ENCODE data around the gene RNF220.
"Not testable (repeated sequence)": the region's sequence is repeated elsewhere in the genome, so short reads cannot be mapped to it uniquely, and the experiment has no call there.

Gene RNF220

DNA sequence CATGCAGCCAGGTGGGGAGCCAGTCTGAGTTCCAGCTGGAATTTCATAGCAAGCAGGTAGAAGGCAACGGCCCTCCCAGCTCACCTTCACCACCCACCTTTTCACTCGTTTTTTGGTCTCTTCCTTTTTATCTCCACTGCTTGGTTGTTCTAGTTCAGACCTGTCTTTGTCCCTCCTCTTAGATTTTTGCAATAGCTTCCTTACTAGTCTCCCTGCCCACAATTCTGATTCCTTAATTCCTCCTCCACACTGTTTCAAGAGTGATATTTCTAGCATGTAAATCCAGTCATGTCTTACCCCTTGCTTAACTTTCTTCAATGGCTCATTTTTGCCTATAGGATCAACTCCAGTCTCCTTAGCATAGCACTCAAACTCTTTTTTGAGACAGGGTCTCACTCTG, 149.7 kb downstream of the RNF220 start:
- in situ Hi-C loops (cut with MboI; ENCODE audit: low pct_unique_long_range_greater_than_20kb, low sequenced_read_pairs, unreplicated experiment): no loop called here
- TF ChIP-seq, protein P1, sequence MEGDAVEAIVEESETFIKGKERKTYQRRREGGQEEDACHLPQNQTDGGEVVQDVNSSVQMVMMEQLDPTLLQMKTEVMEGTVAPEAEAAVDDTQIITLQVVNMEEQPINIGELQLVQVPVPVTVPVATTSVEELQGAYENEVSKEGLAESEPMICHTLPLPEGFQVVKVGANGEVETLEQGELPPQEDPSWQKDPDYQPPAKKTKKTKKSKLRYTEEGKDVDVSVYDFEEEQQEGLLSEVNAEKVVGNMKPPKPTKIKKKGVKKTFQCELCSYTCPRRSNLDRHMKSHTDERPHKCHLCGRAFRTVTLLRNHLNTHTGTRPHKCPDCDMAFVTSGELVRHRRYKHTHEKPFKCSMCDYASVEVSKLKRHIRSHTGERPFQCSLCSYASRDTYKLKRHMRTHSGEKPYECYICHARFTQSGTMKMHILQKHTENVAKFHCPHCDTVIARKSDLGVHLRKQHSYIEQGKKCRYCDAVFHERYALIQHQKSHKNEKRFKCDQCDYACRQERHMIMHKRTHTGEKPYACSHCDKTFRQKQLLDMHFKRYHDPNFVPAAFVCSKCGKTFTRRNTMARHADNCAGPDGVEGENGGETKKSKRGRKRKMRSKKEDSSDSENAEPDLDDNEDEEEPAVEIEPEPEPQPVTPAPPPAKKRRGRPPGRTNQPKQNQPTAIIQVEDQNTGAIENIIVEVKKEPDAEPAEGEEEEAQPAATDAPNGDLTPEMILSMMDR (IDR thresholded peaks at IDR 0.05; ENCODE audit: extremely low read depth, insufficient read depth, missing control alignments): no peak
- no peak for DNase-seq (ENCODE audit: low spot score)

- TF ChIP-seq, protein P1 (IDR thresholded peaks at IDR 0.05; ENCODE audit: extremely low read depth, insufficient read depth, missing control alignments): no peak
- in situ Hi-C loops (cut with MboI; ENCODE audit: low pct_unique_long_range_greater_than_20kb, low sequenced_read_pairs, unreplicated experiment): no loop called here
- DNase-seq (ENCODE audit: low spot score): no peak
Observed at GRCh38 chr1:44557778-44558177, 152.7 kb downstream of the RNF220 start.

DNA sequence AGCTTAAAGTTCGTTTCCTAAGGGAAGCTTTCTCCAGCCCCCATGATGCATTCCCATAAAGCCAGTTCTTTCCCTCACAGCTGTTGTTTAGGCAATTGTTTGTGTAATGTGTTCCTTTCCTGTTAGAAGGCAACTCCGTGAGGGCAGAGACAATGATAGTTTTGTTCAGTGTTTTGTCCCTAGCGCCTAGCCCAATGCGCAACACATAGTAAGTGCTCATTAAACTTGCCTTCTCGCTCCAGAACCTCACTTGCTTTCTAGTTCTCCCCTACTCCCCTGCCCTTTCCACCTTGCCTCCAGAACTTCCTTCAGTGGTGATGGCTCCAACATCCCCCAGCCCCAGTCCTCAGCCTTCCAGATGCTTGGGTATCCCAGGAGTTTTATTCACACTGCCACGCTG, 153.8 kb downstream of the RNF220 start:
- DNase-seq (ENCODE audit: low spot score): no peak
- in situ Hi-C loops (cut with MboI; ENCODE audit: low pct_unique_long_range_greater_than_20kb, low sequenced_read_pairs, unreplicated experiment): no loop called here
- TF ChIP-seq, protein P1 (IDR thresholded peaks at IDR 0.05; ENCODE audit: extremely low read depth, insufficient read depth, missing control alignments): no peak

GRCh38 chr1:44559330-44559729, 154.3 kb downstream of the RNF220 start:
- DNase-seq (ENCODE audit: low spot score): no peak
- in situ Hi-C loops (cut with MboI; ENCODE audit: low pct_unique_long_range_greater_than_20kb, low sequenced_read_pairs, unreplicated experiment): no loop called here
- TF ChIP-seq, protein P1 (IDR thresholded peaks at IDR 0.05; ENCODE audit: extremely low read depth, insufficient read depth, missing control alignments): no peak

- TF ChIP-seq, protein P1 (IDR thresholded peaks at IDR 0.05; ENCODE audit: extremely low read depth, insufficient read depth, missing control alignments): no peak
- in situ Hi-C loops (cut with MboI; ENCODE audit: low pct_unique_long_range_greater_than_20kb, low sequenced_read_pairs, unreplicated experiment): no loop called here
- DNase-seq (ENCODE audit: low spot score): no peak
Observed at GRCh38 chr1:44559913-44560312, 154.9 kb downstream of the RNF220 start.

- DNase-seq (ENCODE audit: low spot score); in situ Hi-C loops (cut with MboI; ENCODE audit: low pct_unique_long_range_greater_than_20kb, low sequenced_read_pairs, unreplicated experiment): not testable (repeated sequence)
Observed at GRCh38 chr1:44560696-44561095, 155.6 kb downstream of the RNF220 start.

- in situ Hi-C loops (cut with MboI; ENCODE audit: low pct_unique_long_range_greater_than_20kb, low sequenced_read_pairs, unreplicated experiment): no loop called here
- DNase-seq (ENCODE audit: low spot score): no peak
- TF ChIP-seq, protein P1 (IDR thresholded peaks at IDR 0.05; ENCODE audit: extremely low read depth, insufficient read depth, missing control alignments): no peak
Observed at GRCh38 chr1:44565259-44565750, 160.2 kb downstream of the RNF220 start.

All from GM13977 (cell line).